ENCODE data around the gene DDX6. TPM values are rescaled to one million over a fixed set of nuclear protein-coding genes. Genes with fewer than 3 reads are reported as not detected.

DDX6 gene
- total and polyA plus RNA-seq, 9 of the 15 experiments (the other 6 are each of a cell fraction or from before 2014, with no cell fraction given) = 10.0 to 102 (median 58.2) TPM

- intact Hi-C loops (cut with micrococcal nuclease) = no loop called here
Observed at GRCh38 chr11:118799372-118799771, 8.4 kb upstream of the DDX6 start.

GRCh38 chr11:118797510-118797909, 6.5 kb upstream of the DDX6 start:
- Histone ChIP-seq H3K9me1 (ENCODE audit: control insufficient read depth, insufficient read depth, low read length) (no peaks in the 10 kb centered on the region), H3K9ac (ENCODE audit: insufficient read depth in 1 of 2, low read depth in 2 of 2, low read length in 2 of 2) (no peak overlapping the region), H3K4me2 (ENCODE audit: insufficient read depth, low read length) (no peak overlapping the region), H3K4me3 (no peak overlapping the region), H3K79me2 (ENCODE audit: control insufficient read depth, insufficient read depth, low read length) (no peaks in the 10 kb centered on the region; the same call in 2 of the 3 replicates), H3K9me3 (replicated peaks; ENCODE audit: control insufficient read depth, insufficient read depth, low read depth, low read length) (no peaks in the 10 kb centered on the region), H3K27me3 (ENCODE audit: control insufficient read depth in 2 of 2, insufficient read depth in 2 of 2, low read length in 2 of 2) (no peaks in the 10 kb centered on the region), H2AFZ (ENCODE audit: low read depth, low read length) (no peak overlapping the region), H3K4me1 (replicated peaks in 1 of 2; ENCODE audit: control insufficient read depth in 2 of 2, insufficient read depth in 2 of 2, low read length in 2 of 2) (peaks cover 0 to 1% of the 10 kb centered on the region in 2 experiments; a peak in 1 of 5 replicates), H3K27ac (ENCODE audit: extremely low read depth, low read depth, low read length) (no peak overlapping the region), H4K20me1 (replicated peaks; ENCODE audit: control insufficient read depth, insufficient read depth, low read length) (no peaks in the 10 kb centered on the region), H3K36me3 (ENCODE audit: control insufficient read depth, insufficient read depth, low read length) (no peaks in the 10 kb centered on the region)
- intact Hi-C loops (cut with micrococcal nuclease) (no loop called here), in situ Hi-C loops (cut with MboI) (no loop called here)
- WGBS (ENCODE audit: insufficient coverage, low coverage, missing lambda C conversion rate) = 40% methylated on average over 11 of the region's 11 CpGs
- DNase-seq (ENCODE audit: extremely low read depth in 1 of 4, low spot score in 3 of 4) (no peak), ATAC-seq (no peak), FAIRE-seq (no peak)
- no TSS peak for BruUV-seq (replicated peaks)
- ChIA-PET CTCF (ENCODE audit: low intra/inter-chr PET ratio) (no interaction called here), POLR2A (no interaction called here)
- no peak for TF ChIP-seq NFYB (IDR thresholded peaks at IDR 0.05; ENCODE audit: extremely low read depth, insufficient read length)
- TF ChIP-seq CEBPG (CRISPR knock-in tag; IDR thresholded peaks at IDR 0.05) = no peak
- TF ChIP-seq CEBPG (tag; conservative IDR thresholded peaks at IDR 0.05 in 1 of 2, IDR thresholded peaks at IDR 0.05 in 1 of 2) = no peak
- TF ChIP-seq ZNF507 (tag; conservative IDR thresholded peaks at IDR 0.05) = no peak
- no peak for TF ChIP-seq HMGXB4 (CRISPR knock-in tag; IDR thresholded peaks at IDR 0.05)
- TF ChIP-seq CREM (IDR thresholded peaks at IDR 0.05; ENCODE audit: low read depth) = no peak
- no peak for TF ChIP-seq GTF2F1 (IDR thresholded peaks at IDR 0.05; ENCODE audit: low read depth, low read length)
- no peak for TF ChIP-seq IRF1 (CRISPR knock-in tag; IDR thresholded peaks at IDR 0.05; ENCODE audit: borderline replicate concordance)
- no peak for TF ChIP-seq PHTF2 (CRISPR knock-in tag; IDR thresholded peaks at IDR 0.05)
- no peak for TF ChIP-seq ZBTB8A (IDR thresholded peaks at IDR 0.05; ENCODE audit: partially characterized antibody)
- TF ChIP-seq COPS2 (conservative IDR thresholded peaks at IDR 0.05) = no peak
- no peak for TF ChIP-seq ZNF696 (CRISPR knock-in tag; conservative IDR thresholded peaks at IDR 0.05)

More at GRCh38 chr11:118799372-118799771, 8.4 kb upstream of the DDX6 start:
- Histone ChIP-seq H4K20me1 (replicated peaks; ENCODE audit: control insufficient read depth, insufficient read depth, low read length) (no peaks in the 10 kb centered on the region), H3K4me3 (no peak overlapping the region), H3K9ac (ENCODE audit: insufficient read depth in 1 of 2, low read depth in 2 of 2, low read length in 2 of 2) (no peak overlapping the region), H3K27me3 (ENCODE audit: control insufficient read depth in 2 of 2, insufficient read depth in 2 of 2, low read length in 2 of 2) (no peaks in the 10 kb centered on the region), H3K27ac (ENCODE audit: extremely low read depth, low read depth, low read length) (no peak overlapping the region), H3K79me2 (ENCODE audit: control insufficient read depth, insufficient read depth, low read length) (no peaks in the 10 kb centered on the region), H3K4me1 (replicated peaks in 1 of 2; ENCODE audit: control insufficient read depth in 2 of 2, insufficient read depth in 2 of 2, low read length in 2 of 2) (no peaks in the 10 kb centered on the region), H3K9me3 (replicated peaks; ENCODE audit: control insufficient read depth, insufficient read depth, low read depth, low read length) (no peaks in the 10 kb centered on the region), H3K4me2 (ENCODE audit: insufficient read depth, low read length) (no peak overlapping the region), H3K36me3 (ENCODE audit: control insufficient read depth, insufficient read depth, low read length) (no peaks in the 10 kb centered on the region), H2AFZ (ENCODE audit: low read depth, low read length) (no peak overlapping the region), H3K9me1 (ENCODE audit: control insufficient read depth, insufficient read depth, low read length) (no peaks in the 10 kb centered on the region)
- in situ Hi-C loops (cut with MboI) = no loop called here
- no TSS peak for BruUV-seq (replicated peaks)
- no peak for DNase-seq (ENCODE audit: extremely low read depth in 1 of 4, low spot score in 3 of 4)
- ChIA-PET POLR2A (interaction anchor here (0.8 to 2.4 kb wide), 4 partner anchors 9 to 90 kb away, joined by 3 to 19 read pairs (median 4); partner anchors contain the start of gene DDX6), CTCF (ENCODE audit: low intra/inter-chr PET ratio) (interaction anchor here (0.5 kb wide), 1 partner anchor 485 kb away, joined by 3 read pairs; no protein-coding TSS in a partner anchor)
- no peak for TF ChIP-seq ZNF507 (tag; conservative IDR thresholded peaks at IDR 0.05)
- TF ChIP-seq ZNF263 (CRISPR knock-in tag; IDR thresholded peaks at IDR 0.05; ENCODE audit: borderline replicate concordance) = peak; percentile 78; the same call in 1 of the 2 replicates
- peak; percentile 74 for TF ChIP-seq NFE2 (IDR thresholded peaks at IDR 0.05; ENCODE audit: low read depth)
- peak; percentile 61 for TF ChIP-seq MAFG (tag; conservative IDR thresholded peaks at IDR 0.05)
- TF ChIP-seq MYNN (IDR thresholded peaks at IDR 0.05) = no peak
- no peak for TF ChIP-seq MYNN (CRISPR knock-in tag; IDR thresholded peaks at IDR 0.05)
- TF ChIP-seq ZNF316 (IDR thresholded peaks at IDR 0.05) = peak; percentile 37; the same call in 1 of the 2 replicates
- TF ChIP-seq RCOR1 (IDR thresholded peaks at IDR 0.05; ENCODE audit: borderline replicate concordance in 1 of 2, low read depth in 2 of 2, low read length in 2 of 2) = peak in 1 of 2 experiments; percentile 52; a peak in 1 of 4 replicates
- TF ChIP-seq RUNX1 (IDR thresholded peaks at IDR 0.05; ENCODE audit: low read depth) = no peak
- peak; percentile 66 for TF ChIP-seq C11orf30 (IDR thresholded peaks at IDR 0.05; ENCODE audit: low read depth)
- no peak for ATAC-seq
- FAIRE-seq = no peak

Data from K562 (cell line).